Endothelial cell of umbilical vein (primary cell): ENCODE data around the gene PIM2. TPM values are rescaled to one million over a fixed set of nuclear protein-coding genes. Genes with fewer than 3 reads are reported as not detected.

Experiments used
- BruUV-seq: library from RNA; stranded (reverse); fragments of 400-500 nt; replicated peaks from 2 replicates; lab custom pipeline; 2021; lab: Mats Ljungman, UMichigan
- CTCF ChIA-PET: fragments of 300-600, 350-600 bp; sonication (Branson Sonifier 250); formaldehyde crosslinking; loops from one replicate; lab custom pipeline; 2021; ENCODE audit warnings: antibody characterized with exemption, inconsistent platforms; lab: Charles Lee
- POLR2A ChIA-PET: fragments of 300-600, 350-600 bp; sonication (Branson Sonifier 250); formaldehyde crosslinking; loops from one replicate; lab custom pipeline; 2021; ENCODE audit warnings: antibody characterized with exemption, inconsistent platforms; lab: Charles Lee
- DNase-seq: peaks from one replicate; pipeline ENCODE4 v3.0.0-alpha.2; 2011; ENCODE audit warnings: low read depth, low spot score
- FAIRE-seq: peaks from 2 replicates; lab custom pipeline; 2011; peaks lifted over from hg19 to GRCh38; lab: Jason Lieb, UNC
- H2AFZ ChIP-seq: 2 replicates; pipeline ENCODE4 v1.6.0; 2012; ENCODE audit warnings: low read depth, low read length, control low read depth, inconsistent platforms
- H3K27ac ChIP-seq: 2 replicates; pipeline ENCODE4 v1.5.1; 2011; ENCODE audit warnings: low read depth, mild to moderate bottlenecking, control low read depth, low read length, moderate library complexity; ENCODE audit not compliant: insufficient read depth
- H3K27me3 ChIP-seq, 2 experiments: 2 replicates each; pipeline versions ENCODE4 v1.6.0 to v1.6.1; 2011; ENCODE audit warnings: low read length in 2 of 2, mixed read lengths in 1 of 2; ENCODE audit not compliant: control insufficient read depth in 2 of 2, insufficient read depth in 2 of 2
- H3K36me3 ChIP-seq, 2 experiments: 2 replicates in 1 of 2; 3 replicates in 1 of 2; pipeline ENCODE4 v1.5.1; 2011; ENCODE audit warnings: low read length in 2 of 2, mild to moderate bottlenecking in 1 of 2, moderate library complexity in 1 of 2; ENCODE audit not compliant: control insufficient read depth in 2 of 2, insufficient read depth in 2 of 2; ENCODE audit errors: extremely low read depth in 1 of 2
- H3K4me1 ChIP-seq: 3 replicates; pipeline ENCODE4 v1.5.1; 2011; ENCODE audit warnings: mild to moderate bottlenecking, low read length; ENCODE audit not compliant: control insufficient read depth, insufficient read depth; ENCODE audit errors: extremely low read depth
- H3K4me2 ChIP-seq: 2 replicates; pipeline ENCODE4 v1.6.1; 2011; ENCODE audit warnings: low read length, control low read depth, mixed read lengths; ENCODE audit not compliant: insufficient read depth
- H3K4me3 ChIP-seq, 3 experiments: fragments of 200-600 bp in 1 of 3; sonication (generic), shearing (Covaris generic) in 1 of 3; replicated peaks in 1 of 3; 2 replicates each; pipeline ENCODE4 v1.5.1; 2011 to 2016; ENCODE audit warnings: control low read depth in 3 of 3, low read length in 3 of 3, mild to moderate bottlenecking in 2 of 3, inconsistent platforms in 1 of 3, low read depth in 1 of 3, moderate library complexity in 1 of 3; ENCODE audit not compliant: insufficient read depth in 1 of 3
- H3K79me2 ChIP-seq: 2 replicates; pipeline ENCODE4 v1.6.0; 2012; ENCODE audit warnings: low read length, inconsistent platforms; ENCODE audit not compliant: control insufficient read depth, insufficient read depth
- H3K9ac ChIP-seq: replicated peaks from 2 replicates; pipeline ENCODE3; 2011; ENCODE audit warnings: low read length, control low read depth; ENCODE audit not compliant: insufficient read depth; ENCODE audit errors: extremely low read depth
- H3K9me1 ChIP-seq: replicated peaks from 3 replicates; pipeline ENCODE4 v1.6.0; 2011; ENCODE audit warnings: mild to moderate bottlenecking, low read length; ENCODE audit not compliant: control insufficient read depth, insufficient read depth; ENCODE audit errors: extremely low read depth
- H3K9me3 ChIP-seq: replicated peaks from 2 replicates; pipeline ENCODE4 v1.5.1; 2012; ENCODE audit warnings: low read length, inconsistent platforms; ENCODE audit not compliant: control insufficient read depth, insufficient read depth
- H4K20me1 ChIP-seq: replicated peaks from 2 replicates; pipeline ENCODE3; 2011; ENCODE audit warnings: mild to moderate bottlenecking, low read length; ENCODE audit not compliant: control insufficient read depth, insufficient read depth; ENCODE audit errors: extremely low read depth
- CTCF ChIP-seq, 2 donors: IDR thresholded peaks; 1 replicate in 1 of 2; 2 replicates in 1 of 2; pipeline ENCODE4 v1.5.1; 2011; ENCODE audit warnings: low read length in 2 of 2, mild to moderate bottlenecking in 2 of 2, moderate library complexity in 2 of 2, control low read depth in 1 of 2, inconsistent platforms in 1 of 2, low read depth in 1 of 2; ENCODE audit not compliant: insufficient read depth in 1 of 2; ENCODE audit errors: extremely low read depth in 1 of 2
- EZH2 ChIP-seq: IDR thresholded peaks from 2 replicates; pipeline ENCODE4 v1.6.1; 2012; ENCODE audit warnings: borderline replicate concordance, low read depth, mild to moderate bottlenecking, moderate library complexity, low read length, inconsistent platforms; ENCODE audit not compliant: severe bottlenecking
- FOS ChIP-seq: IDR thresholded peaks from 2 replicates; pipeline ENCODE4 v1.6.1; 2011; ENCODE audit warnings: mild to moderate bottlenecking, low read length, moderate library complexity, borderline replicate concordance; ENCODE audit not compliant: insufficient read depth
- GATA2 ChIP-seq: IDR thresholded peaks from 2 replicates; pipeline ENCODE4 v1.7.0; 2011; ENCODE audit warnings: low read depth, mild to moderate bottlenecking, moderate library complexity, mixed read lengths, low read length; ENCODE audit not compliant: insufficient read length, insufficient read depth
- JUN ChIP-seq: IDR thresholded peaks from 2 replicates; pipeline ENCODE4 v1.6.1; 2011; ENCODE audit warnings: borderline replicate concordance, low read depth; ENCODE audit not compliant: insufficient read length, insufficient read depth
- MAX ChIP-seq: IDR thresholded peaks from 2 replicates; pipeline ENCODE4 v1.6.1; 2011; ENCODE audit not compliant: insufficient read depth, insufficient read length
- MYC ChIP-seq: IDR thresholded peaks from one replicate; pipeline ENCODE4 v1.6.1; 2011; ENCODE audit warnings: mild to moderate bottlenecking, low read depth, low read length
- POLR2A ChIP-seq: IDR thresholded peaks from 2 replicates; pipeline ENCODE4 v1.6.1; 2012; ENCODE audit warnings: low read depth, mild to moderate bottlenecking, control low read depth, low read length
- POLR2AphosphoS5 ChIP-seq: IDR thresholded peaks from 2 replicates; pipeline ENCODE4 v1.6.1; 2012; ENCODE audit warnings: low read depth, mild to moderate bottlenecking, control low read depth, low read length, moderate library complexity; ENCODE audit not compliant: insufficient read depth
- dilution Hi-C: fragments of 300-500 bp; cut with MboI; formaldehyde crosslinking; loops from one replicate; pipeline ENCODE4 v1.15.0; 2019; ENCODE audit warnings: low sequenced_read_pairs; ENCODE audit not compliant: extremely low pct_ligation_motif_present
- intact Hi-C: fragments of 100-400 bp; cut with micrococcal nuclease; formaldehyde crosslinking; loops from one replicate; pipeline ENCODE4 v1.10.0; 2022
- polyA plus RNA-seq, 4 experiments: library from polyadenylated mRNA; depleted of rRNA in 3 of 4; stranded (reverse) in 3 of 4; unstranded in 1 of 4; fragments of >200 nt; gene quantifications; 2 replicates each; pipeline versions ENCODE4 v1.2.1 to v1.2.3, GENCODE V29; 2011 to 2012; ENCODE audit warnings: missing spikeins in 1 of 4
- total RNA-seq: library from RNA; stranded (reverse); gene quantifications from 2 replicates; pipeline ENCODE4 v1.2.3, GENCODE V29; 2021

The PIM2 gene
- total and polyA plus RNA-seq, 2 donors (not counting 3 experiments of a cell fraction or from before 2014, with no cell fraction given), result 7.4 to 7.5 TPM

- dilution Hi-C loops, result no loop called here
- Histone ChIP-seq H3K9me3 (no peaks in the 10 kb centered on the region), H3K27me3 (no peaks in the 10 kb centered on the region), H3K9me1 (no peaks in the 10 kb centered on the region), H3K36me3 (no peaks in the 10 kb centered on the region), H3K9ac (peak overlapping the region; percentile 86), H3K79me2 (peaks cover 29% of the 10 kb centered on the region), H3K4me2 (peak overlapping the region; percentile 82), H4K20me1 (no peaks in the 10 kb centered on the region), H3K27ac (peak overlapping the region; percentile 87), H3K4me3 (peak overlapping the region; percentile 40 to 56 (median 47)), H3K4me1 (peaks cover 16% of the 10 kb centered on the region), H2AFZ (peak overlapping the region; percentile 53)
- BruUV-seq, result no TSS peak
- POLR2A ChIA-PET, result interaction anchor here (0.6 to 1.1 kb wide), 5 partner anchors 11 to 221 kb away, joined by 3 to 8 read pairs (median 3); partner anchors contain the start of gene TFE3
- TF ChIP-seq EZH2 (no peak), POLR2AphosphoS5 (no peak), MAX (no peak), JUN (no peak), FOS (no peak), MYC (no peak), POLR2A (no peak), GATA2 (no peak), CTCF (IDR thresholded peaks at IDR 0.05; ENCODE audit: extremely low read depth in 1 of 2, insufficient read depth in 1 of 2, low read depth in 1 of 2, low read length in 2 of 2) (no peak)
- CTCF ChIA-PET, result interaction anchor here (0.6 to 1.3 kb wide), 4 partner anchors 13 to 1733 kb away, joined by 3 to 6 read pairs (median 5); partner anchors contain the start of genes HDAC6 and KCND1
- FAIRE-seq (no peak), DNase-seq (peak; percentile 57)
- intact Hi-C loops, result loop anchor here (1.0 to 5.0 kb wide), 3 partner anchors 39 to 144 kb away; partner anchors contain the start of genes PIM2 and TFE3
These were observed 39.8 kb upstream of the PIM2 start for GRCh38 chrX:48958635-48959094.
